Panc1 (cell line): Measurements from ENCODE around the gene CDC42EP4. TPM values are rescaled to one million over a fixed set of nuclear protein-coding genes. Genes with fewer than 3 reads are reported as not detected.

Experiments
- ATAC-seq: fragments of 200-7000 bp; cut with Tn5 transposase; 2 replicates; pipeline ENCODE4 v1.9.1; 2020; ENCODE audit warnings: mild to moderate bottlenecking, moderate library complexity
- BruUV-seq: library from RNA; stranded (reverse); fragments of 400-500 nt; replicated peaks from 2 replicates; lab custom pipeline; 2021; lab: Mats Ljungman, UMichigan
- CTCF ChIA-PET: fragments of 300-600 bp; sonication (Branson Sonifier 250); formaldehyde crosslinking; loops from one replicate; lab custom pipeline; 2022; ENCODE audit warnings: antibody characterized with exemption; lab: Charles Lee
- POLR2A ChIA-PET: fragments of 300-600 bp; sonication (Branson Sonifier 250); formaldehyde crosslinking; loops from one replicate; lab custom pipeline; 2022; ENCODE audit warnings: antibody characterized with exemption; lab: Charles Lee
- DNase-seq: peaks from one replicate; pipeline ENCODE4 v3.0.0-alpha.2; 2010; ENCODE audit warnings: low read depth, low spot score
- H3K27ac ChIP-seq: 2 replicates; pipeline ENCODE4 v1.5.1; 2011; ENCODE audit warnings: mild to moderate bottlenecking, low read length, inconsistent platforms
- H3K27me3 ChIP-seq: fragments of 200-500 bp; sonication (Bioruptor generic); 2 replicates; pipeline ENCODE4 v1.6.0; 2014; ENCODE audit warnings: low read length, inconsistent platforms; ENCODE audit not compliant: control insufficient read depth, insufficient read depth
- H3K36me3 ChIP-seq: fragments of 200-500 bp; sonication (Bioruptor generic); 2 replicates; pipeline ENCODE4 v1.5.1; 2014; ENCODE audit warnings: inconsistent platforms, mild to moderate bottlenecking, low read length, moderate library complexity; ENCODE audit not compliant: control insufficient read depth, insufficient read depth
- H3K4me1 ChIP-seq: 2 replicates; pipeline ENCODE4 v1.5.1; 2011; ENCODE audit warnings: inconsistent platforms, mild to moderate bottlenecking, low read length, moderate library complexity; ENCODE audit not compliant: control insufficient read depth, insufficient read depth
- H3K4me3 ChIP-seq, 2 experiments: 2 replicates each; pipeline ENCODE4 v1.5.1; 2011 to 2012; ENCODE audit warnings: low read depth in 2 of 2, low read length in 2 of 2, mild to moderate bottlenecking in 2 of 2, inconsistent platforms in 1 of 2, moderate library complexity in 1 of 2
- H3K9me3 ChIP-seq: fragments of 200-500 bp; sonication (Bioruptor generic); 2 replicates; pipeline ENCODE4 v1.5.1; 2014; ENCODE audit warnings: low read depth, mild to moderate bottlenecking, inconsistent platforms, low read length, moderate library complexity; ENCODE audit not compliant: control insufficient read depth, insufficient read depth
- CTCF ChIP-seq: fragments of 450-650 bp; IDR thresholded peaks from 2 replicates; pipeline ENCODE4 v1.5.1; 2017; ENCODE audit warnings: mild to moderate bottlenecking
- POLR2AphosphoS5 ChIP-seq: IDR thresholded peaks from 2 replicates; pipeline ENCODE4 v1.6.1; 2012; ENCODE audit warnings: mild to moderate bottlenecking, low read depth, low read length, moderate library complexity
- REST ChIP-seq, 2 experiments: IDR thresholded peaks; 2 replicates each; pipeline ENCODE4 v1.6.1; 2011 to 2012; ENCODE audit warnings: low read depth in 2 of 2, control low read depth in 1 of 2, low read length in 1 of 2, mild to moderate bottlenecking in 1 of 2, moderate library complexity in 1 of 2; ENCODE audit not compliant: insufficient read depth in 1 of 2
- SIN3A ChIP-seq: IDR thresholded peaks from 2 replicates; pipeline ENCODE4 v1.6.1; 2012; ENCODE audit warnings: low read depth, mild to moderate bottlenecking, low read length, moderate library complexity, borderline replicate concordance; ENCODE audit not compliant: insufficient read depth
- TCF7L2 ChIP-seq: IDR thresholded peaks from 2 replicates; pipeline ENCODE4 v1.6.1; 2011; ENCODE audit warnings: mild to moderate bottlenecking, low read depth, low read length, inconsistent platforms
- in situ Hi-C: cut with HindIII; loops from 2 replicates; pipeline ENCODE4 v1.10.0; 2016; ENCODE audit warnings: low sequenced_read_pairs, low pct_unique_long_range_greater_than_20kb
- intact Hi-C: fragments of 100-400 bp; cut with micrococcal nuclease; formaldehyde crosslinking; loops from one replicate; pipeline ENCODE4 v1.10.0; 2022; ENCODE audit not compliant: unreplicated experiment
- total RNA-seq: library from RNA; stranded (reverse); gene quantifications from one replicate; pipeline ENCODE4 v1.2.1, GENCODE V29; 2021; ENCODE audit not compliant: unreplicated experiment

Gene CDC42EP4
- total RNA-seq, 1 experiment from 2014 or later: 65.9 TPM

- ATAC-seq (no peak), DNase-seq (no peak)
- Histone ChIP-seq H3K9me3 (no peaks in the 10 kb centered on the region), H3K4me3 (no peak overlapping the region), H3K4me1 (peaks cover 35% of the 10 kb centered on the region), H3K27ac (peak overlapping the region; percentile 85), H3K27me3 (no peaks in the 10 kb centered on the region), H3K36me3 (no peaks in the 10 kb centered on the region)
- in situ Hi-C loops (no loop called here), intact Hi-C loops (no loop called here)
- ChIA-PET POLR2A (interaction anchor here (0.6 kb wide), 1 partner anchor 25 kb away, joined by 5 read pairs; no protein-coding TSS in a partner anchor), CTCF (interaction anchor here (0.6 kb wide), 1 partner anchor 684 kb away, joined by 6 read pairs; no protein-coding TSS in a partner anchor)
- no TSS peak for BruUV-seq
- TF ChIP-seq TCF7L2 (no peak), CTCF (no peak), POLR2AphosphoS5 (no peak), REST (IDR thresholded peaks at IDR 0.05; ENCODE audit: insufficient read depth in 1 of 2, low read depth in 2 of 2, low read length in 1 of 2) (no peak), SIN3A (no peak)
Measured at GRCh38 chr17:73343168-73343634, 31.4 kb upstream of the CDC42EP4 start.

- H3K27me3 ChIP-seq: no peaks in the 10 kb centered on the region
- in situ Hi-C loops (no loop called here), intact Hi-C loops (no loop called here)
- H3K36me3 ChIP-seq: no peaks in the 10 kb centered on the region
- ChIA-PET CTCF (interaction anchor here (0.6 kb wide), 1 partner anchor 684 kb away, joined by 6 read pairs; no protein-coding TSS in a partner anchor), POLR2A (interaction anchor here (0.6 kb wide), 1 partner anchor 24 kb away, joined by 5 read pairs; no protein-coding TSS in a partner anchor)
- ATAC-seq (peak; percentile 17; the same call in 1 of the 2 replicates), DNase-seq (no peak)
- H3K4me1 ChIP-seq: peaks cover 35% of the 10 kb centered on the region
- no TSS peak for BruUV-seq
- no peak for TF ChIP-seq CTCF
- TF ChIP-seq POLR2AphosphoS5: no peak
- no peak for TF ChIP-seq SIN3A
- TF ChIP-seq TCF7L2: no peak
- no peak for TF ChIP-seq REST (IDR thresholded peaks at IDR 0.05; ENCODE audit: insufficient read depth in 1 of 2, low read depth in 2 of 2, low read length in 1 of 2)
- no peaks in the 10 kb centered on the region for H3K9me3 ChIP-seq
- H3K27ac ChIP-seq: peak overlapping the region; percentile 85
- H3K4me3 ChIP-seq: no peak overlapping the region
Measured at GRCh38 chr17:73342541-73343167, 30.9 kb upstream of the CDC42EP4 start.
